Activated CD4-positive, alpha-beta T cell treated with anti-CD3 and anti-CD28 coated beads for 24 hours (primary cell): Measurements from ENCODE around the gene CFAP74.
"Not testable (repeated sequence)": the region's sequence is repeated elsewhere in the genome, so short reads cannot be mapped to it uniquely, and the experiment has no call there.

ENCODE experiments used
- DNase-seq, 2 donors: peaks; one replicate each; pipeline ENCODE4 v3.0.0-alpha.2; 2020; ENCODE audit warnings: low read depth in 2 of 2

The CFAP74 gene

DNA sequence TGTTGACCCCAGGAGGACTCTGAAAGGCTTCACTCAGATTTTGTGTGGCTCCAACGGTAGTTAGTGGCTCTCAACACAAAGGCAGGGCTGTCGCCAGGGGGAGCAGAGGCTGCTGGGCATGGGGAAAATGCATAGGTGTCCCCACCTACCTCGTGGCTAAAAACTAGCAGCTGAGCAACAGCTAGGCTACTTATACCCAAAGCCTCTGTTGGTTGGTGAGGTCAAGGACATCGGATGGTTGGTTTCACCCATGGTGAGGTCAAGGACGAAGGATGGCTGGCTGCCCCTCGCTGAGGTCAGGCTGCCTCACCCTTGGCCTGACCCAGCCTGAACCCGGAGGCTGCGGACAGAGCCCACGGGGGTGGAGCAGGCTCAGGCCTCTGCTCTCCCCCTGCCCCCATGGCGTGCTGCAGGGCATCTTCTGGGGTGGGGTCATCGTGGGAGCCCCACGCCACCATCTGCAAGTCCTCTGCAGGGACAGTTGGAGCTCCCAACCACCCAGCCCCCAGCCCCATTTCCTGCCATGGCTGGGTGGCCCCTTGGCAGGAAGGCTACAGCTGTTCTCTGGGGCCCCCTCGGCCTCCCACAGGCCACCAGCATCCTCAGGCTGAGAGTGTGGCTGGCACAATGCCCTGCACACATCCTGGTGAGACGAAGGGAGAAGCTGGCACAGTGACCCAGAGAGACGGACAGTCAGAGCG is 104.2 kb downstream of the CFAP74 start:
- DNase-seq, result no peak

GRCh38 chr1:1898246-1898933 is 105.2 kb downstream of the CFAP74 start:
- no peak for DNase-seq

DNA sequence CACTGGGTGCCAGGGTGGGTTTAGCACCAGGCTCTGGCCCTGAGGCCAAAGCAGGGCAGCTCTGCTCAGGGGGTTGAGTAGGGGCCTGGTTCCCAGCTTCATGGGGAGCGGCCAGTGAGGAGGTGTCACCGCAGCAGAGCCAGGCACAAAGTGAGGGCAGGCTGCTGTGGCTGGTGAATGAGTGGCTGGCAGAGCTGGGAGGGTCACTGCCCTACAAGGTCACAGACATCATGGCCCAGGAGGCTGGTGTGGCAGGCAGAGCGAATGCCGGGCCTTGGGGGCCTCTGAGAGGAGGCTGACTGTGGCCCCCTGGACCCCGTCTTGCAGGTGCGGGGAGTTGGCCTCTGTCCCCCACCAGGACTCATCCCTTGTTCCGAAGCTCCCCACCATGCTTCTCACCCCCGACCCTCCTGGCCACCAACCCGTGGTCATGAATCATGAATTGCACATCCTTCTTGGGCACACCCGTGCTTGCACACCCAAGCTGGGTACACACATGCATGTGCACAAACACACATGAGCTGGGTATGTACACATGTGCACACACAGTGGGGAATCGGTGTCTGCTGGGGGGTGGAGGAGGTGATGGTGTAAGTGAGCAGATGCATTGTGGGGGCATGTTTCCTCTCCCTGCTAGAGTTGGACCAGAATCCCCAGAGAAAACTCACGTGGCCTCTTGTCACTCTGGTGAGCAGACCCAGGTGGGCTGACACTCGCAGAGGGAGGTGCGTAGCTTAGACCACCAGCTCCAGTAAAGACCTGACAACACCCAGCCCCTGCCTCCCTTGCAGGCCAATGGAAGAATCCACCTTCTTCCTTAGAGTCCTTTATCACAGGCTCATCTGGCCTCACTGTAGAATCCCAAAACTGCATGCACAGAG is 107.9 kb downstream of the CFAP74 start:
- DNase-seq, result no peak

GRCh38 chr1:1895060-1895418 is 108.5 kb downstream of the CFAP74 start:
- no peak for DNase-seq

DNA sequence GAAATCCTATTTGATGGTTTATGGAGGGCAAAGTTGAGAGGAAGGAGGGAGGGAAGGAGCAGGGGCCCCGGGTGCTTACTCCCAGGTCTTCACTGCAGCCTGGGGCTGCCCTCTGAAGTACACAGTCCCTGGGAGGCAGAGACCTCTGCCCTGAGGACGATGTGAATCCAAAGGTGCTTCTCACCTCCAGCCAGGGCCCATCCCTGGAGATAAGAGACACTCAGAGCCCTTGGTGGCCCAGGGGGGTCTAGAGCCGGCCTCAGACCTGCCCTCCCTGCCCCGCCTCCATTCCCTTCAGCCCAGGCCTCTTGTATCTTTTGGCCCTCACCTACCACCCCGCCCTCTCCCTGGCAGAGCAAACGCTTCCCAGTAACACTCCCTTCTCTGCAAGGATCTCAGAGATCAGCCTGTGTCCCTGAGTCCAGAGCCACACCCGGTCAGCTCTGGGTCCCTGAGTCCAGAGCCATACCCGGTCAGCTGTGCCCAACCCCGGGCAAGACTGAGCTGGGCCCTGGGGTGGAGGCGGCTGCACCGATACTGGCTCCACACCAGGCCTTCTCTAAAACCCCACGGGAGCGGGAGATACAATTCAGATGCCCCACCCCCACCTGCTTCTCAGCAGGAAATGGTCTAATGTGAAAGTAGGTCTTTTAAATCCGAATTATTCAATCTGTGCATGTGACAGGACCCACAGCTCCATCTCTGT is 109.1 kb downstream of the CFAP74 start:
- no peak for DNase-seq

DNA sequence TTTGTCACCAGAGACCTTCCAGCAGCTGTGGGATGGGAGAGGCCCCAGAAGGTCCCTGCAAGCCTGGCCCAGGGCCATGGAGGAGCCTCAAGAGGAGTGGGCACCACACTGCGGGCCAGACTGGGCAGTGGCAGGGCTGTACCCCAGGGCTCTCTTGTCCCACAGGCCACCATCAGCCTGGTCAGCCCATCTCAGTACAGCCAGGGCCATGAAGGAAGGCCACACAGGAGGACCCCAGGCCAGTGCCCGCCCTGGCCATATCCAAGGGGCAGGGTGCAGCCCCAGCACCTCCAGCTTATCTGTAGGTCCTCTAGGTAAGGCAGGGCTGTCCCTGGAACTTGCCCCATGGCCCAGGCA is 109.6 kb downstream of the CFAP74 start:
- DNase-seq, result no peak

DNA sequence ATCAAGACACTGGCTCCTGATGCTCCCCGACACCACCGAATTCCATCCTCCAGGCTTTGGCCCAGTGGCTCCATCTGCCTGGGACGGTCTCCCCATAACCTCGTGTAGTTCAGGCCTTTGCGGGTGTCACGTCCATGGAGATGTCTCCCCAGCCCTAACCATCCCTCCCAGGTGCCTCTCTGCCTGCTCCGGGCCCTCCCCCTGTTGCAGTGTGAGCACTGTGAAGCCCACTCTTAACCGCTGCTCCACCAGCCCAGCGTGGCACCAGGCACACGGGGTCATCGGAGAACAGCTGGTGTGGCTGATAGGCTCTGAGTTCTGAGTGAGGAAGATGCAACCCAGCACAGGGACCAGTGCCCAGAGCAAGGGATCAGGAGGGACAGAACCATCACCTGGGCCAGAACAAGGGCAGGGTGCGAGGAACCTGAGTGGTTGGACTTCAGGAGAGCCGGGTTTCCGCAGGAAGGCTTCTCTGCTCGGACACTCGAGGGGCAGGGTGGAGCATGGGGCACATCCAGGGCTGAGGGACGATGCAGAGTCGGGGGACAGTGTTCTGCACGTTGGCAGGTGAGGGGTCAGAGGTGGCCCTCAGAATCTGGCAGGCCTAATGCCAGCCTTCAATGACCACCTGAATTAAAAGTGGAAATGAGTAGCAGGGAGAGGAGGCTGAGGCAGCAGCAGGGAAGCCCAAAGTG is 110.1 kb downstream of the CFAP74 start:
- DNase-seq, result no peak

DNA sequence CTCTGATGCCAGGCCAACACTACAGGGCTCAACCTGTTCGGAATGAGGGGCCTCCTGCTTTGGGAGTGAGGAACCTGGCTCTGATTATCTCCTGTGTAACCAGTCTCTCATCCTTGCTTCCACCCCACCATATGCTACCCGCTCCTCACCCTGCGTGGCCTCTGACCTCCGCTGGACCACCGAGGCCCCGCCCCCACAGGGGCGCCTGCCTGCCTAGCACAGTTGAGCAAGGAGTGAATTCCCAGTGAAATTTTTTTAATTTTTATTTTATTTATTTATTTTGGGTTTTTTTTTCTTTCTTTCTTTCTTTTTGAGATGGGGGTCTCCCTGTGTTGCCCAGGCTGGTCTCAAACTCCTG is 110.8 kb downstream of the CFAP74 start:
- DNase-seq, result no peak

DNA sequence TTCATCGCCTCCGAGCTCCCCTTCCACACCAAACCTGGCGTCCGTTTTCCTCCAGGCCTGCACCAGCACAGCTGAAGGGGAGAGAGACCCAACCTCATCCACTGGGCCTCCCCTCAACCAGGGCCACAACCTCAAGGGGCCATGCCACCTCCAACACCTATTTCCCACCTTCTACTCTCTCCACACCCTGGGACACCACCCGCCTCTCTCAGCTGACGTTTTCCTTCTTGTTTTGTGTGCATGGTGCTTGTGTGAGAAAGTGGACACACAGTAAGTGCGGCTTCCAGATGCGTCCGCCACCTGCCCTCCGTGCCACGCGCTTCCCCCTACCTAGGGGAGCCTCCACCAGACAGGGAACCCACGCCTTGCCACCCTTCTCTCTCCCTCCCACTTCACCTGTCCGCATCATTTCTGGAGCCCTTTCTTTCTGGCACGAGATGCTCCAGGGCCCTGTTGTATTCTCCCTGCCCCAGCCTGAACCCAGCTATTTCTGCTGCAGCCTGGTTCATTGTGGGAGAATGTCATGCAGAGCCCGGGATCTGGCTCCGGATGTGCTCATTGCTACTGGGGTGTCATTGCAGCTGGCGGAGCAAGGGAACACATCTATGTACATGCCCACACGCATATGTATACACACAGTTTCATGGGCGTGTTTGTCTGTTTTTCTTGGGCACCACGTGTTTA is 111.4 kb downstream of the CFAP74 start:
- DNase-seq, result no peak

DNA sequence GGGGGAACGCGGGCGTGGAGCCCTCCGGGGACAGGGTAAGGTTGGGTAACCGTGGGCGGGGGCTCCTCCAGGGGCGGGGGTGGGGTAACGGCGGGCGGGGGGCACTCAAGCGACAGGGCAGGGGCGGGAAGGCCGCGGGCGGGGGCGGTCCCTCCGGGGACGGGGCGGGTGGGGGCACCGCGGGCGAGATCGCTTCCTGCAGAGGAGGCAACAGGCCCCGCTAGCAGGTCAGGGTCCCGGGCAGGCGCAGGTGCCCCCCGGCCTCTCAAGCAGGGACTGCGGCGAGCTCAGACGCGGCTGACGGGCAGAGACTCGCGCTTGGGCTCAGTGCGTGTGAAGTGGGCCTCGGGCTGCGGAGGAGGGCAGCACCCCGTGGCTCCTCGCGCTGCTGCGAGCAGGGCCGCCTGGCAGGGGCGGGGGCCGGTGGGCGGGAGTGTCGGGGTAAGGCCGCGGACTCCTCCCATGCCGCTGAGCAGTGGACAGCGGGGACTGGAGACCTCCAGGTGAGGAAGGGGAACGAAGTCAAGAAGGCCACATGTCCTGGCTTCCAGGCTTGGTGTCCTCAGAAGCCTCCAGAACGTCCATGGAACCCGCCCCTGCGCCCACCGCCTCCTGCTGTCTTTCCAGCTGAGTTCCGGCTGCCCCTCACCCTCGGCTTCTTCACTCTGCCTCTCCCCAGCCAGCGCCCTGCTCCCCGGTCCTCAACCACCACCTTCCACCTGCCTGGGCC is 112.1 kb downstream of the CFAP74 start:
- DNase-seq, result peak; percentile 49 to 64

DNA sequence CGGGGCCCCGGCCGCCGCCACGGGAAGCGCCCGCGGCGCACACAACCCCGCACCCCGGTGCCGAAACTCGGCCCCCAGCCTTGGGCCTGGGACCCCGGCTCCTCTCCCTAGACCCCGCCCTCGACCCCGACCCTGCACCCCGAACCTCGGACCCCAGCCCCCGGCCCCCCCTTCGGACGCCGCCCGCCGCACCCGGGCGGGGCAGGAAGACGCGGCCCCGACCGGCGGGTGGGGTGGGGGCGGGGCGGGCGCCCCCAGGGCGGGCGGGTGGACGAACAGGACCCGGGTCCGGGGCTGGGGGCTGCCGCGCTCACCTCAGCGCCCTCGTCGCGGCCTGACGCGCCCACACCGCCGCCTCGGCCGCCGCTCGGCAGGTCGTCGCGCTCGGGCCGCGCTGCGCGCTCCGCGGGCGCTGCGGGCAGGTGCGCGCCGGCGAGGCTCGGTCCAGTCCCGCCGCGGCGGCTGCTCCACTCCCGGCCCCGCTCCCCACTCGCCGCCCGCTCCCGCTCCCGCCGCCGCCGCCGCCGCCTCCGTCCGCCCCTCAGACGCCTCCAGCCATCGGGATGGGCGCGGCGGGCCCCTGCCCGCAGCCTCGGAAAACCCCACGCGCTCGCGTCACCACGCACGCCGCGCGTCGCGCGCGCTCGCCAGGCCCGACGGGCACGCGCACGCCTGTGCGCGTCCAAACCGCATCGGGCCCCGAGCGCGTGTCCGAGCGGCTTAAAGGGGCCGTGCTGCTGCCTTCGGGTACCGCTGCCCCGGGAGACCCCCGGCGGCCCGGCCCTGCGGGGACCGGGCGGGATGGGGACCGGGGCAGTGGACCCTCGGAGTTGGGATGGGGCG is 112.9 kb downstream of the CFAP74 start, which contains the start of gene GNB1:
Gene GNB1, minus strand, starts transcription at position 582 of the 843 bp plus-strand sequence. CDS start 65,634 bp downstream, outside the sequence.
- DNase-seq, result peak; percentile 75 to 77

GRCh38 chr1:1889847-1890505 is 113.6 kb downstream of the CFAP74 start:
- peak in 1 of 2 donors; percentile 29 for DNase-seq

DNA sequence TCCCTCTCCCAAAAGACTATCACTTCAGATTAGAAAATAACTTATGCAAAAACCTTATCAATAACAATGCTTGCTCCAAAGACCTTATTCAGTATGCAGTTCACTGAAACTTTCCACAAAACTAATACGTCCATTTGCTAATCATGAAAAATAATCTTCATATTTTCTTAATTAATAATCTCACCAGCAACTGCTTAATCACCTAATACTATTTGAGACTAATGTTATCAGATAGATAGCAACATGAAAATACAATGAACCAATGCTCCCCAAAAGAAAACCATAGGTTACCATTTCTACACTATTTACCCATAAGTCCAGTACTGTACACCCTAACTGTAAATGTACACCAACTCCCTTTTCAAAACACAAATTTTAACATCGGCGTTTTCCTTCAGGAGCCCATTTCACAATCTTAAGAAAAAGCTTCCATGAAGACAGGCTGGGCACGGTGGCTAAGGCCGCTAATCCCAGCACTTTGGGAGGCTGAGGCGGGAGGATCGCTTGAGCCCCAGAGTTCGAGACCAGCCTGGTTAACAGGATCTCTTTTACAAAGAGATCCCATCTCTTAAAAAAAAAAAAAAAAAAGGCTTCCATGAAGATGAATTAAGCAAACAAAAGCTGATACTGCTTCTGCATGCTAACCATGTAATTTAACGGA is 114.4 kb downstream of the CFAP74 start:
- DNase-seq, result no peak

GRCh38 chr1:1883890-1884289 is 119.7 kb downstream of the CFAP74 start:
- DNase-seq, result not testable (repeated sequence)

- DNase-seq, result no peak
These were observed 120.3 kb downstream of the CFAP74 start for GRCh38 chr1:1883092-1883873.

DNA sequence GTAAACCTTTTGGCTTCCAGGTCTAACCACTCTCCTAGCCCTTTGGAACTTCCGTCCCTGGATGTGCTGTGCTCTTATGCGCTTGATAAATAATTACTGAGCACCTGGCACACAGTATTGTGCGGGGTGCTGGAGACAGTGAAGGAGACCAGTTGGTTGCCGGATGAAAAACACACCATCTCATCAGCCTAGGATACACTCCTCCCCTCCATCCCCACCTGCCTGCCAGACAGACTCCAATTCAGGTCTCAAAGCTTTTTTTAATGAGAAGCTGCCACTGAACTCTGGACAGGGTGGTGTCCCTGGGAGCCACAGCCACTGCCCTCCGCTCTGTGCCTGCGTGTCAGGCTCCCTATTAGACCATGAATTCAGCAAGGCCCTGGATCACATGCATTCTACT is 121.9 kb downstream of the CFAP74 start:
- no peak for DNase-seq

GRCh38 chr1:1880617-1881312 is 122.8 kb downstream of the CFAP74 start:
- no peak for DNase-seq
